Stomach (tissue), 4 donors: ENCODE results near the gene ZMYND8.

Experiments used
- EP300 ChIP-seq: sonication (generic); formaldehyde crosslinking; IDR thresholded peaks from one replicate; pipeline ENCODE4 v1.6.1; 2017; ENCODE audit warnings: antibody characterized with exemption
- TF ChIP-seq, protein P1 (sequence below), 7 experiments: fragments of 450-650 bp in 4 of 7; fragments of 200-600 bp in 3 of 7; sonication (generic) in 3 of 7; IDR thresholded peaks; one replicate each; pipeline ENCODE4 v1.5.1; 2016 to 2019; ENCODE audit warnings: antibody characterized with exemption in 7 of 7, control low read depth in 2 of 7, mild to moderate bottlenecking in 1 of 7

DNA sequence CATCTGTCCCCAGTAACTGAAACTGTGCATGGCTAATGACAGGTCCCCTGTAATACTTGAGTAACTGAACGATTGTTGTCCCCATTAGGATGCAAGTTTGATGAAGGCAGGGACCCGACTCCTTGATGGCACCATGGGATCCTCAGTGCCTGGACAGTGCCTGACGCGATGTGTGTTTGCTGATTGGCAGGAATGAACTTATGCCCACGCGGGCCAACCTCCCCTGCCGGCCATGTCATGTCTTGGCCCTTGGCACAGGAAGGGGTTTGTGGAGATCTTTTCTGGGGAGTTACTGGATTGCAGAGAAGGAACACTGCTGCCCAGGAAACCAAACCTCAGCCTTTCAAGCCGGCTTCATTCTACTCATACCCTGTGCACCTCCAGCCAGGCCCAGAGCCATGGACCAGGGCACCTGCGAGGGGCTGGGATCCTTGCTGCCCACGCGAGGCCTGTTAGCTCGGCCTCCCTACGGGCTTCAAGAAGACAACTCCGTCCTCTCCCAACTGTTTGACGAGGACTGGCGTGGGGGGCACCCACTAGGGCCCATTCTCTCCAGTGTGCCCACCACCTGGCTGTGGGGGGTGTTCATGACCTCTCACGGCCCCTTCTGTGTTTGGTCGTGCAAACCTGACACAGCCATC lies 147.8 kb downstream of the ZMYND8 start:
- TF ChIP-seq EP300, result no peak
- TF ChIP-seq, protein P1, sequence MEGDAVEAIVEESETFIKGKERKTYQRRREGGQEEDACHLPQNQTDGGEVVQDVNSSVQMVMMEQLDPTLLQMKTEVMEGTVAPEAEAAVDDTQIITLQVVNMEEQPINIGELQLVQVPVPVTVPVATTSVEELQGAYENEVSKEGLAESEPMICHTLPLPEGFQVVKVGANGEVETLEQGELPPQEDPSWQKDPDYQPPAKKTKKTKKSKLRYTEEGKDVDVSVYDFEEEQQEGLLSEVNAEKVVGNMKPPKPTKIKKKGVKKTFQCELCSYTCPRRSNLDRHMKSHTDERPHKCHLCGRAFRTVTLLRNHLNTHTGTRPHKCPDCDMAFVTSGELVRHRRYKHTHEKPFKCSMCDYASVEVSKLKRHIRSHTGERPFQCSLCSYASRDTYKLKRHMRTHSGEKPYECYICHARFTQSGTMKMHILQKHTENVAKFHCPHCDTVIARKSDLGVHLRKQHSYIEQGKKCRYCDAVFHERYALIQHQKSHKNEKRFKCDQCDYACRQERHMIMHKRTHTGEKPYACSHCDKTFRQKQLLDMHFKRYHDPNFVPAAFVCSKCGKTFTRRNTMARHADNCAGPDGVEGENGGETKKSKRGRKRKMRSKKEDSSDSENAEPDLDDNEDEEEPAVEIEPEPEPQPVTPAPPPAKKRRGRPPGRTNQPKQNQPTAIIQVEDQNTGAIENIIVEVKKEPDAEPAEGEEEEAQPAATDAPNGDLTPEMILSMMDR (IDR thresholded peaks at IDR 0.05), result no peak
